ENCODE measurements around the gene OPCML.

The OPCML gene

DNA sequence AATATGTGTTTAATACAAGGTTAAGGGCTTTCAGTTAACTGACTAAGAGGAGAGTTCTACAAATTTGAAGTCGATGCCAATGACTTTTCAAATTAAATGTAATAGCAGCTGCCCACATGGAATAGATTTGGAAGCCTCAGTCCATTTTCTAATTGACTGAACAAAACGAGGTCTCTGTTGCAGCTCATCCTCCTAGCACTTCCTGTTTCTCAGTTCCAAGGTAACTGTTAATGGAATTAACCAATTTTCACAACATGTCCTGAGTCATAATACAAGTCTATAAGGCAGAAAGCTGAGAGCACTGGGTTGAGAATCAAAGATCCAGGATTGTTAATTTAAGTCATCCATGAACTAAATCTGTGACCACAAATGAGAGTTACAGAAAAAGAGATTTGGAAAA is 177.2 kb downstream of the OPCML start:
- no peak for DNase-seq (ENCODE audit: low read depth)

DNA sequence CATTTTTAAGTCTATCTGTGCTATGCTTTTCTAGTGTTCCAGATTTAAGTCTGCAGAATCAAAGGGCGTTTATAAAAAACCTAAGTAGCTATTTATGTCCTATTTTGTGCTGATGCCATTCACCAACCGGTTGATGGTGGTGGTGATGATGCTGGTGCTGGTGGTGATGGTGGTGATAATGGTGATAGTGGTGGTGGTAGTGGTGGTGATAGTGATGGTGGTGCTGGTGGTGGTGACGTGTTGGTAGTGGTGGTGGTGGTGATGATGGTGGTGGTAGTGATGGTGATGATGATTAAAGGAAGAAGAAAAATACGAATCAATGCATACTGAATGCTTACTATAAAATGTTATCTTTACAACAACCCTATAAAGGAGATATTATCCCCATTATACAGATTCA is 178.2 kb downstream of the OPCML start:
- no peak for DNase-seq (ENCODE audit: low read depth)

DNA sequence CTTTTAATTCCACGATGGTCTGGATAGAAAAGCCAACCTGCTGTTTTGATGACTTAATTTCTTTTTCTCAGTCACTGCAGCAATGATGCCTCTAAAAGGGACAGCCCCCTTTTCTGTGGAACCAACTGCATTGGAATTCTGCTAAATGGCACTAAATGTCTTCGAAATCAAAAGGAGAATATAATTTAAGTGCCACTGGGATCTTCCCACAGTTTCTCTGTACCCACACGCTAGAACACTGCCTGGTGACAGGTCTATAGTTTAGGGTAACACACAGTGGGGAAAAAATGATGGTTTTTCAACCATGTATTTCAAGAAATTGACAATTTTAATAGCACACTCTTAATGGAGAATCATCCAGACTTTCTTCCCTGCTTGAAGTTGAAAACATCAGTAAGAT is 182.3 kb downstream of the OPCML start:
- no peak for DNase-seq (ENCODE audit: low read depth)

DNA sequence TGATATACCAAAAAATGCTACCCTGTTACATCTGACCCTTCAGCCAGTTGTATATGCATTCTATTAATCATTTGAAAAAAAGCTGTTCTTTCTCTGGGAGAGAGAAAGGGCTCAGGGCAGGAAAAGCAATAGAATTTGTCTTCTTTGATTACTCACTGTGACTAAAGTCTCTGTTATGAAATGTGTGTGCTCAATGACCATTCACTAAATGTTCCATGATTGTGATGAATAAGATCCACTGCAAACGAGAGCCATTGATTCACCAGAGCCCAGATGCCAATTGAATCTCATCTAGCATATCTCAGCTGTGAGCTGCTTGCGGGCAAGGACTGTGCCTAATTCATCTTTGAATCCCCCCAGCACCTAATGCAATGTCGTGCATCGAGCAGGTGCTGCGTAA is 184.3 kb downstream of the OPCML start:
- DNase-seq (ENCODE audit: low read depth): no peak

DNA sequence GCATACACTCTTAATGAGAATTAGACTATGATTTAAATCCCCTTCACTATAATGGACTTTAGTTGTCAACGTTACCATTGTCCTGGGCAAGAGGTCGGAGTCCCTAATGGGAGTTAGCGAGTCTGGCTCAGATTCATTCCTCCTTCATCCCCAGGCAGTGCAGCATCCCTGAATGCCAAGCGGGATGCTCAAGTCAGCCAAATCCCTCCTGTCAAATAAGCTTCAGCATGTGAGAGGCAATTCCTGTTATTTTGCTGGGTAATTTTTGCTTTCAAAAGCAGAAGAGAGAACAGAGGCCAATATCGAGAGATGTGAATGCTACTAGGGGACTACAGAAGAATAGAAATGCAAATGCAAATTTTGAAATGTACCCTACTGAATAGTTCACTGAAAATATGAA is 186.2 kb downstream of the OPCML start:
- no peak for DNase-seq (ENCODE audit: low read depth)

DNA sequence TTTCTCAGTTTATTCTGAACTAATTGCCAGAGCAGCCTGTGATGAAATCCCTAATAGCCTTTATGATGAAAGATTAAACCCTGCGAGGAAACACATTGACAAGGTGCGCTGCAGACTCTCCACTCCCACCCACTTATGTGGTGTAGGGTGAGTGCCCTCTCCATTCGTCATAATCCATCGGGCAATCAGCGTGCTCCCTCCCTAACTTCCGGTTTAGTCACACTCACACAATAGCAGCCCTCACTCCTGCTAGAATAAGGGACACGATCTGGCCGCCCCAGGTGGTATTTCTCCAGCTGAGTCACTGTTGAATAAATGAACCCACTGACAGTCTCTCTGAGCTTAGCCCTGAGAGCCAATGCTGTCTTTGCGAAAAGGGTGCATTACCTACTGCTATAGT is 188.3 kb downstream of the OPCML start:
- no peak for DNase-seq (ENCODE audit: low read depth)

DNA sequence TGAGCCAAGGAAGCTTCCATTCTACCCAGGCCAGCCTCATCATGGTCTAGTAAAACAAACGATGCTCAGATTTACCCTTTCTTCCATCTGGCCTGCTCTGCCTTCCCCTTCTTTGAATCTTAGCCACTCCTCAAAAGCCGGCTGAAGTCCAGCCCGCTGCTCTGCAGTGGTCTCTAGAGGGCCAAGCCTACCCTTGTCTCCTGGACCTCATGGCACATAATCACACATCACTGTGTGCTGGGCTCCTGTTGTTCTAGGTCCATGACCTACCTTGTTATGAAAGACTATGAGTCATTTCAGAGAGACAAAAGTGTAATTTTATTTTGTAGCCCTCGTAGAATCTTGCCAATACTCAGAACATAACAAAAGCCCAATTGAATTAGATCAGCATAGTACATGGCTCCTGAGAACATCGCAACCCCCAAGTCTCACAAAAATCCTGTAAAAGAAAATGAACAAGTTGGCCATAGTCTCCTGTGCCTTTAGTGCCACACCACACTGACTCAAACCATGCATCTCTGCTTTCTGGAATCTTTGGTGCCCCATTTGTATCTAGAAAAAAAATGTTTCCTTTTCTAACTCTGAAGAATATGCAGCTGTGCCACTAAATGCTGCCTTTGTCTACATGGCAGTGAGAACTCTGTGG is 192.7 kb downstream of the OPCML start:
- DNase-seq (ENCODE audit: low read depth): no peak

DNA sequence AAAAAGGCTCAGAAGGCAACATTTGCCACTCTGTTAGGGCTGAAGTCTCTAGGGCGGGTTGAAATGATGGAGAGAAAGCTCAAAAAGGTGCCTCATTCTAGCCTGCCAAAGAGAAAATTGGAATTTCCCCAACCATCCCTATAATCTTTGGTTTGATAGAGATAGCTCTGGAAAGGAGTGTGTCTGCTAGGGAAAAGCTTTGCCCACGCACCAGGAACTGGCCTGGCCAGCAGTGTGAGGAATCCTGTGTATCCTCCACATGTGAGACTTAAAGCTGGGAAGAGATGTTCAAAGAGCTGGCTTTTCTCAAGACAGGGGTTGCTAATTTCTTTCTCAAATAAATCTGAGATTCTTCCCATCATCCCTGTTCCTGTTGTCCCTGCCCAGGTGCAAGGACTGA is 193.7 kb downstream of the OPCML start:
- no peak for DNase-seq (ENCODE audit: low read depth)

DNA sequence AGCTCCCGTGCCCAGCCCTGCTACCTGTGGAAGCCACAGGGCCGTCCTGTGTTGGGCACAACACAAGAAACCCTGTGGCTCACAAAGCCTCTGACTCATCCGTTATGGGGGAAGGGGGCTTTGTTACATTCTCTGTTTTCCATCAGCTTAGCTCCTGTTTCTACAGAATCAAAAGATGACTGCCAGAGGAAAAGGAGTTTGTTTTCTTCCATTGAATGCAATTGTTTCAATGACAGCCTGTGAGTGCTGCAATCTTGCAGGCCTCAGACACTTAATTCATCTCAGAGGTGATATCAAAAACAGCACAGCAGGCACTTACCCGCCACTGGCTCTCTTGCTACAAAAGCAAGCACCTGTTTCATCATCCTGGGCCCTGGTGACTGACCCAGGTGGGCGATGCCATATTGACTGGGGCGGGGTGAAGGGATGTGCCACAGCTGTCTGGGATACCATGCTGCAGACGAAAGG is 194.3 kb downstream of the OPCML start:
- no peak for DNase-seq (ENCODE audit: low read depth)

DNA sequence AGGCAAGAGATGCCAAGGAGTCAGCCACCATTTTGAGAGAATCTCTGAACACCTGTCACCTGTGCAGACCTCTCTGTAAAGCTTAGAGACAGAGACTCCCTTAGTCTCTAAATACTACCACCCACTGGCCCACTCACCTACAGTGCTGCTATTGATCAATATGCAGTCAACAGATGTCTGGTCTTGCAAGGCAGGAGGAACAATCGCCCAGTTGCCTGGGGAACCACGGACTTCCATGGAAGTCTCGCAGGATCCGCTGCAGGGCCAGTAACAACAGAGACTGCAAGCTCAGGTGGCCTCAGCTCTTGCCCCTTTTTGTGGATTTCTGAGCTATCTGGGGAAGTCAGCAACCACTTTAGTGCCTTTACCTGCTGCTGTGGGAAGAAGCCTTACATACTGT is 195.1 kb downstream of the OPCML start:
- DNase-seq (ENCODE audit: low read depth): no peak

DNA sequence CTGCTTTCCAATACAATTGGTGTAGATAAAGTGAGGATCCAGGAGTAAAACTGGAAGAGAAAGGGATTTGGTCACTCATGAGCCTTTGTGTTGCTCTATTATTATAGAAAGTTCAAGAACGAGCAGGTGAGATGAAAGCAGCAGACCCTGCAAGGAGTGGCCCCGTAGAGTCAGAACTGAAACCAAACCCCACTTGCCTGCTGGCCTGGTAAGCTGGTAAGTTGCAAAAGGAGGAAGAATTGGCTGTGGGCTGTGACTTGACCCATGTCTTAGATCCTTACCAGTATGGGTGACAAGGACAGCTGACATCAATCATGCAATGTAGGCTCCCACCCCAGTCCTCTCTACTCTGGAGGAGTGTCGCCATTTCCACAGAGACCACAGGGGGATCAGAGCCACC is 201.3 kb downstream of the OPCML start:
- no peak for DNase-seq (ENCODE audit: low read depth)

DNA sequence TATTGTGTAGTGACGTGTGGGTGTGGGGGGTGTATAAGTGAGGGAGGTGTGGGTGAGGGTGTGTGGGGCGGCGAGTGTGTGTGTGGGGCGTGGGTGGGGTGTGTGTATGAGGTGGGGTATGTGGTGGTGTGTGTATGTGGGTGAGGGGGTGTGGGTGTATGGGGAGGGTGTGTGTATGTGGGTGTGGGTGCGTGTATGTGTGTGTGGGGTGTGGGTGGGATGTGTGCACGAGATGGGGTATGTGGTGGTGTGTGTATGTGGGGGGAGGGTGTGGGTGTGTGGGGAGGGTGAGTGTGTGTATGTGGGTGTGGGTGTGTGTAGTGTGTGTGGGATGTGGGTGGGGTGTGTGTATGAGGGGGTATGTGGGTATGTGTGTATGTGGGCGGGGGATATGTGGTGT is 205.5 kb downstream of the OPCML start:
- DNase-seq (ENCODE audit: low read depth): no peak

DNA sequence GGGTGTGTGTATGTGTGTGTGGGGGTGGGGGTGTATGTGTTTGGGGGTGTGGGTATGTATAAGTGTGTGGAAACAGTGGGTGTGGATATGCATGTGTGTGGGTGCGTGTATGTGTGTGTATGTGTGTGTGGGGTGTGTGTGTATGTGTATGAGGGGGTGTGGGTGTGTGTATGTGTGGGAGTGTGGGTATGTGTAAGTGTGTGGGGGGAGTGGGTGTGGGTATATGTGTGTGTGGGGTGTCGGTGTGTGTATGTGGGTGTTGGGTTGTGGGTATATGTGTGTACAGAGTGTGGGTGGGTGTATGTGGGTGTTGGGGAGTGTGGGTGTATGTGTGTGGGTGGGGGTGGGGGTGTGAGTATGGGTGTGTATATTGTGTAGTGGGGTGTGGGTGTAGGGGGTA is 206.0 kb downstream of the OPCML start:
- DNase-seq (ENCODE audit: low read depth): no peak

DNA sequence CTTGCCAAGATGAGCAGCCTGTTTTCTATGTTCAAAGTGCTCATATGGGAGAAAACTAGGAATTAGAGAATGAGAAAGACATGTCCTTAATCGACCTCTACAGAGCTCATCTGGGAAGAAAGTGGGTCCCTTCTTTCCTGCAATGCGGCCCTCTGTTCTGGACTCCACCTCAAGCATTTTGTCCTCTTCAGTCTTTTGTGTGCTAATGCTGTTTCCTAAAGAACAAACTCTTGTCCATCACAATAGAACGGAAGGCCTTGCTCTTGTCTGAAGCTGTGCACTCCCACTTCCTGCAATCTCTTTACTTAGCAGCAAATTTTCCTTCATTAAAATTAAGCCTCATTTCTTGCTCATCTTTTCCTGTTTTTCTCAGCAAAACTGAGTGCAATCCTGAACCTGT is 206.6 kb downstream of the OPCML start:
- no peak for DNase-seq (ENCODE audit: low read depth)

DNA sequence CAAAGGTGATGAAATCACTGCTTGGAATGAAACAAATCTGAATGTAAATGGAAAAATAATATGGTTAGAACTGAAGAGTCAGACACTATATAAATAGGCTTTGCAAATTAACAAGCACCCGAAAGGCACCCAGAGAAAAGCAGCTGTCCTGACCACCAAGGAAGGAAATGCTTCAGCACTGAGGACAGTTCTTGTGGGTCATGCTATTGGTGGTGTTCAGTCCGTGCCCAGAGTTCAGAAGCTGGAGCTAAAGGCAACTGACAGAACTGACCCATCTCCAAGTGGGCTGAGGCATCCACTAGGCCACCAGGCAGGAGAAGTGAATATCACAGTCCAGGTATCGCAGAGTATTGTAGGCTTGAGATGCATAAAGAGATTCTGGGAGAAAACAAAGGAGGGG is 208.9 kb downstream of the OPCML start:
- no peak for DNase-seq (ENCODE audit: low read depth)

DNA sequence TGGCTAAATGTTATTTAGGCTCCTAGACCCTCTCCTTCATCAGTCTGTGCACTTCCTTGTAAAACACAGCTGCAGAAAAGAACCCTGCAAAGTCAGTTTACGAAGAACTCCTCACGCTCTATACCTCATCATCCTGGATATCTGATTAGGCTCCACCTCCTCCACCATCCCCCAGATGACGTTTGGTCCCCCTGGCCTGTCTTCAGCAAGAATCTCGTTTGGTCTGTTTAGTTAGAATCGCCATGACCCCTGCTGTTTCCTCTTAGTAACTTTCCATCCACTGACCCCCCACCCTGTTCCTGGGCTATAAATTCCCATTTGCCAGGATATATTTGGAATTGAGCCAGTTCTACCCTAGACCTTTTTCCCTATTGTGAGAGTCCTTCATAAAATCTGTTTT is 214.1 kb downstream of the OPCML start:
- no peak for DNase-seq (ENCODE audit: low read depth)

DNA sequence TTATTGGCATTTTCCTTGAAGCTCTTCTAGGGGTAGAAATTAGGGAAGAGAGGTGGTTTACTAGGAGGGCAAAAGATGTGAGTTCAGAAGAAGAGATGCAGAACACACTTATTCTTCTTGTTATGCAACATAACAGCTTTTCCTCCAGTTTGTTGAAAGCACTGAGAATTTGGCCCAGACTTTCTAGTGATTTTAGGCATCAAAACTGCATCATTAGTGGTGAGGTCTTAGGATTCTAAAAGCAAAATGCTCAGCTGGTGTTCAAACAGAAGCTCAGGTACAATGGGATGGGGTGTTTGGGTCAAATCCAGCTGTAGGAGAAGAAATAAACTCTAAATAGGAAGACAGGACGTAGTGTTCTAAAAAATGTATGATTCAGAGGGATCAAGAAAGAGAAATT is 221.1 kb downstream of the OPCML start:
- no peak for DNase-seq (ENCODE audit: low read depth)

DNA sequence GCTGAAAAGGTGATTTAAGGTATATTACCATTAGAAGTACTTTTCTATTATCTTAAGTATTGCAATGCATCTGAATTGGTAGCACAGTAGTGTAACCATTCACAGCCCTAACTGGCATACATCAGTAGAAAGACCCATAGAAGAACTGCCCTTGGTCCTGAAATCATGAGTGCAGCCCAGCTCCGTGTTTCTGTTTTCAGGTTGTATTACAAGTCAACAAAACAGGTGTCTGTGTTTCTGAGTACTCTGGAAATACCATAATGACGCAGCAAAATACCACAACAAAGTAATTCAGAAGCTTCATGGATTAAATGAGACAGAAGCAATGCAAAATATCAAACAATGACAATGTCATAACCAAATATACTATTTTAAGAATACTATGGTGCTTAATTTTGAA is 226.3 kb downstream of the OPCML start:
- no peak for DNase-seq (ENCODE audit: low read depth)

DNA sequence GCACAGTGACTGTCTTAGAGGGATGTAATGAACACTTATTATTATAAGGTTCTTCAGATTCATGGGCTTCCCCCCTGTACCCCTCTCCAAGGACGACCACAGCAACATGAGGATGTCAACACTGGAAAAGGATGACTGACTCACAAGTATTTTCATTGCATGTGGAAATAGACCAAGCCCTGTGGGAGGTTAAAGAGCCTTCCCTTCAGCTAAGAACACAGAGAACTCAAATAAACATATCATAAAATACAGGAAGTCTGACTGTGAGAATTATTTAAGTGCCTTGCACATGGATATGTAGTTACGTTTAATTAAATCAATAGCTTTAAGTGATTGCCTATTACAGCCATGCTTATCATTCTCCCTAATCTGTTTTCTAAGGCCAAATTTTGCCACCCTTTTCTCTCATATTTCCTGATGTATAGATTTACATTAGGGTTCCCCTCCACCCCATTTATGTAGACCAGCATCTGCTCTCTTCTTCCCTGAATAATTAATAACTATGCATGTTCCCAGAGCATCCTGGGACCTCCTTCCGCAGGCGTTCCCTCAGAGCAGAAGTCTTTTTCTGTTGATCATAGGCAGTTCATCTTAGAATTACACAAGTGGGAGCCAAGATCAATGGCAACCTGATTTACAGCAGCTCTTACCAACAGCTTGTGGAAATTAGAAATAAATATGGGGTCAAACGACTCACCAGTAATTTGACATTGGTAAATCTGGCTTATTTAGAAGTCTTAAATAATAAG is 226.9 kb downstream of the OPCML start:
- DNase-seq (ENCODE audit: low read depth): no peak

DNA sequence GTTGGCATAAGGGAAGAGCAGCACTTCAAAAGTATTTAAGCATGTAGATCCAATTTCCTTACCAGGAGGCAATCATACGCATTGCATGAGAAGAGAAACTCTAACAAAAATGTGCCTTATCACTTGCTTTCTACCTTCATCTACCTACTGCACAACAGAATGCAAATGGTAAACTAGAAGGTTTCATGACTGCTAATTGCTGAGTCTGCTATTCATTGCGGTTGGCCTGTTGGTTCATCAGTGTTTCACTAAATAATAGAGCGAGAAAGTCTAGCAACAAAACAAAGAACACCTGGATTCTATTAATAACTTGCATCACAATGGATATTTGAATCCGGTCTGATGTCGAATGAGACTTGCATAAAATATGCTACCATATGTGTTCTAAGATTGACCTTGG is 229.0 kb downstream of the OPCML start:
- no peak for DNase-seq (ENCODE audit: low read depth)

DNA sequence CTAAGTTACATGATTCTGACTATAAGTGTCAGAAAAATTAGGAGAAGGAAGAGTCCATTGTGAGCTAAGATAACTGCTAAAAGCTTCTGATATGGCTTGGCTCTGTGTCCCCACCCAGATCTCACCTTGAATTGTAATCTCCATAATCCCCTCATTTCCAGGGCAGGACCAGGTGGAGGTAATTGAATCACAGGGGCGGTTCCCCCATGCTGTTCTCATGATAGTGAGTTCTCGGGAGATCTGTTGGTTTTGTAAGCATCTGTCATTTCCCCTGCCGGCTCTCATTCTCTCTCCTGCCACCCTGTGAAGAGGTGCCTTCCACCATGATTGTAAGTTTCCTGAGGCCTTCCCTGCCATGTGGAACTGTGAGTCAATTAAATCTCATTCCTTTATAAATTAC is 230.2 kb downstream of the OPCML start:
- no peak for DNase-seq (ENCODE audit: low read depth)

DNA sequence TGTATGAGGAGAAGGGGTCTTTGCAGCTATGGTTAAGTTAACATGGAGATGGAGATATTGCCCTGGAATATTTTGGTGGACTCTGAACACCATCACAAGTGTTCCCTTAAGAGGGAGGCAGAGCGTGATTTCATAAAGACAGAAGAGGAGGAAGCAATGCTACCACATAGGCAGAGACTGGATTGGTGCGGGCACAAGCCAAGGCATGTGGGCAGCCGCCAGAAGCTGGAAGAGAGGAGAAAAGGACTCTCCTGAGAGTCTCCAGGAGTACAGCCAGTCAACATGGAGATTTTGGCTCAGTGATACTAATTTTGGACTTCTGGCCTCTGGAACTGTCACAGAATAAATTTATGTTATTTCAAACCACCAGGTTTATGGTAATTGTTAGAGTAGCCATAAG is 231.6 kb downstream of the OPCML start:
- DNase-seq (ENCODE audit: low read depth): no peak

DNA sequence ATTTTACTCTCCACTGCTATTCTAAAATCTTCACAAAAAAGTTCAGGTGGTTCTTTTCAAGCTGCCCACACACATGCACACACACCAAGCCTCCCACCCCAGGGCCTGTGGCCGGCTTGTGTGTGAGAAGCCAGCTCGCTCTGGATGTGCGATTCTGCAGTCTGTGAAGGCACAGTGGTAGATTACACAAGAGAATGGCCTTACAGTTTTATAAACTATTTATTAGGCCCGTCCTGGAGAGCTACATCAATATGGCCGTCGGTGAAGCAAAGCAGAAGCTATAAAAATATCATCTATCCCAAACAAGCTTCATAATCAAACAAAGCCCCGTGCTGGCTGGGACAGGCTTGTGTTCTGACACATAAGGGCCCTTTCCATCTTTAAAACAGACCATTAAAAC is 240.5 kb downstream of the OPCML start:
- DNase-seq (ENCODE audit: low read depth): no peak

DNA sequence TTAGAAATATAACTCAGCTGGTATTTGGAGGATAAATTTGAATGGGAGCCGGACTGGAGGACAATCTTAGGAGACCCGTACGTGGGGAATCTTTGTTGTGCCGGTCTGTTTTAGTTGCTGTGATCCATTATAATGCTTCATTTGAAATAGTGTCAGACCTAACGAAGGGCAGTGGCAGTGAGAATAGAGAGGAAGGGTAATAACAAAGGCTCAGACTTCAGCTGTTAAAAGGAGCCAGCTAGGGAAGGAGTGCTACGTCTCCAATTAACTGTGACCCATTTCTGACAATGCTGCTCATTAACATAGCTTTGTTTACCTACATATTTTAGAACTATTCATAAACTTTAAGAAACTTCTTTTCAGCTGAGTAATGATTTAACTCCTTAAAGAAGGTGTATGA is 246.9 kb downstream of the OPCML start:
- DNase-seq (ENCODE audit: low read depth): no peak

Measured in EH (cell line).